WI38 (cell line): ENCODE data around the gene SFXN5.

Experiments
- H3K4me3 ChIP-seq: 2 replicates; pipeline ENCODE4 v1.5.1; 2011; ENCODE audit warnings: low read depth, mild to moderate bottlenecking, control low read depth, low read length
- TF ChIP-seq, protein P1 (sequence below): IDR thresholded peaks from 2 replicates; pipeline ENCODE4 v1.5.1; 2012; ENCODE audit warnings: low read depth, mild to moderate bottlenecking, control low read depth, low read length

SFXN5 gene

DNA sequence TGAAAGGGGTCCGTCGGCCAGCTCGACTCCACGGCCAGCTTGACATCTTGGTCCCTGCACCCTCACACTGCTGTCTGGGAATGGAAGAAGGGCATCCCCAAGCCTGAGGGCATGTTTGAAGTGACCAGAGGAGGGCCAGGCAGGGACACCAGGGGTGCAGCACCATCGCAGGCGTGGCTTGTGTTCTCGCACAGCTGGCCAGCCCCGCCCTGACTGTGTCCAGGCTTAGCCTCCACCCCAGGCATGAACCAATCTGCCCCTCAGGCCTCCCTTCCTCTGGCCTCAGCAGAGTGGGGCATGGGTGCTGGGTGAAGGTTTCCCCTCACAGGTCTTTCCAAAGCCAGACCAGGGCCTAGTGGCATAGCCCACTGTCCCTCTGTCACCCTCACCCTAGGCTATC lies 129.2 kb downstream of the SFXN5 start:
- H3K4me3 ChIP-seq, result no peak overlapping the region
- TF ChIP-seq, protein P1, sequence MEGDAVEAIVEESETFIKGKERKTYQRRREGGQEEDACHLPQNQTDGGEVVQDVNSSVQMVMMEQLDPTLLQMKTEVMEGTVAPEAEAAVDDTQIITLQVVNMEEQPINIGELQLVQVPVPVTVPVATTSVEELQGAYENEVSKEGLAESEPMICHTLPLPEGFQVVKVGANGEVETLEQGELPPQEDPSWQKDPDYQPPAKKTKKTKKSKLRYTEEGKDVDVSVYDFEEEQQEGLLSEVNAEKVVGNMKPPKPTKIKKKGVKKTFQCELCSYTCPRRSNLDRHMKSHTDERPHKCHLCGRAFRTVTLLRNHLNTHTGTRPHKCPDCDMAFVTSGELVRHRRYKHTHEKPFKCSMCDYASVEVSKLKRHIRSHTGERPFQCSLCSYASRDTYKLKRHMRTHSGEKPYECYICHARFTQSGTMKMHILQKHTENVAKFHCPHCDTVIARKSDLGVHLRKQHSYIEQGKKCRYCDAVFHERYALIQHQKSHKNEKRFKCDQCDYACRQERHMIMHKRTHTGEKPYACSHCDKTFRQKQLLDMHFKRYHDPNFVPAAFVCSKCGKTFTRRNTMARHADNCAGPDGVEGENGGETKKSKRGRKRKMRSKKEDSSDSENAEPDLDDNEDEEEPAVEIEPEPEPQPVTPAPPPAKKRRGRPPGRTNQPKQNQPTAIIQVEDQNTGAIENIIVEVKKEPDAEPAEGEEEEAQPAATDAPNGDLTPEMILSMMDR, result no peak

DNA sequence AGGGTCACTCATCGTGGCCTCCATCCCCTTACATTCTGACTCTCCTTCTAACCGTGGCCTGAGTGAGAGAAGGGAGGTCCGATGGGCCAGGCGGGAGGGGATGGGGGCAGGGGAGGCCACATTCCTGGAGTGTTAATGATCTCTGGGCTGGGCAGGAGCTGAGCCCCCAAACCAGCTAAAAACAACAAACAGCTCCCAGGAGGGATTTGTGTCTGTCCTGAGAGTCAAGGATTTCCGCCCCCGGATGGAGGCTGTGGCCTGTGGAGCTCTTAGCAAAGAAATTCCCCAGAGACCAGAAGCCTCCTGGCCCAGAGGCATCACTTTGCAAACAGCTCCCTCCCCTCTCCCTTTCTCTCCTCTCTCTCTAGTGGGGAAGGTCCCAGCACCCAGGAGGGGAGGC lies 130.7 kb downstream of the SFXN5 start:
- H3K4me3 ChIP-seq, result no peak overlapping the region
- TF ChIP-seq, protein P1, result no peak

DNA sequence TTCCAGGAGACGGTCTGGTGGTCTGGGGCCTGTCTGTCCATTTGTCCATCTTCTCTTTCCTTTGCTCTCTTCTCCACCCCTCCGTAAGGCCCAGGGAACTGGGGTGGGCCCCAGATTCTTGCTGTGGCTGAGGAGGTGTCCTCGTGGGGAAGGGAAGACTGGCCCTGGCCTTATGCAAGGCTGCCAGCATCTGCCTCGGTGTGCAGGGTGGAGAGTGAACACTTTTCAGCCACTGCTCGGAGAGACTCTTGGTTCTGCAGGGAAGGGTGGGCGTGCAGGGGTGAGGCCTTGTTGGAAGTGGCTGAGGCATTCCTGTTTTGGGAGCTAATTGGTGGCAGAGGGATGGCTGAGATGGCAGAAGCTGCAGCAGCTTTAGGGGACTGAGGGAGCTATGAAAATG lies 131.2 kb downstream of the SFXN5 start:
- TF ChIP-seq, protein P1, result no peak
- no peak overlapping the region for H3K4me3 ChIP-seq

DNA sequence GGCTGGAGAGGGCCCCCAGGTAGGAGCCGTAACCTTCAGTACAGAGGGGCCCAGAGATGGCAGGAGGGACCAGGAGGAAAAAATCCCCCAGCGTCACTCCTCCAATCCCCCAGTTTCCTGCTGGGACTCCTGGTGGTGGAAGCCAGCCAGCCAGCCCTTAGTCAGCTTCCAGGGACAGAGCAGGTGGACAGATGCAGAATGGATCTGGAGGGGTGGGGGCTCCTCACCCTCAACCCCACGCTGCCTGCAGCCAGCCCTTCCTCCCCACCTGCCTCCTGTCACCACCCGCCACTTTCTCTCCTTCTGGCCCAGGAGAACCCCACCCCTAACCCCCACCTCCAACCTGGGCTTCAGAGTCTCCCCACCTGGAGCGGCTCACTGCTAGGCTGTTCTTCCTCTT lies 133.1 kb downstream of the SFXN5 start:
- TF ChIP-seq, protein P1, result no peak
- no peak overlapping the region for H3K4me3 ChIP-seq

DNA sequence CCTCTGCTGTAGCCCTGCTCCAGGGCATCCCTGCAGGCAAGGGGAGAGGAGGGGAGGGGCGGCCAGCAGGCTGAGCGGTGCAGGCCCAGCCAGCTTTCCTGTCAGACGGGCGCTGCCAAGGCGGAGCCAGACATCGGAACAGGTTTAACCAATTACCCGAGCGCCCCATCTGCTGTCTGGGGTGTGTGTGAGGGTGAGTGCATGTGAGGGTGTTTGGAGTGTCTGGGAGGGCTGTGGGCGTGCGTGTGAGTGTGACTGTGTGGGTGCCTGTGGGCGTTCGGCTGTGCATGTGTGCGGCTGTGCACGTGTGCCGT lies 134.2 kb downstream of the SFXN5 start:
- TF ChIP-seq, protein P1, result no peak
- no peak overlapping the region for H3K4me3 ChIP-seq

DNA sequence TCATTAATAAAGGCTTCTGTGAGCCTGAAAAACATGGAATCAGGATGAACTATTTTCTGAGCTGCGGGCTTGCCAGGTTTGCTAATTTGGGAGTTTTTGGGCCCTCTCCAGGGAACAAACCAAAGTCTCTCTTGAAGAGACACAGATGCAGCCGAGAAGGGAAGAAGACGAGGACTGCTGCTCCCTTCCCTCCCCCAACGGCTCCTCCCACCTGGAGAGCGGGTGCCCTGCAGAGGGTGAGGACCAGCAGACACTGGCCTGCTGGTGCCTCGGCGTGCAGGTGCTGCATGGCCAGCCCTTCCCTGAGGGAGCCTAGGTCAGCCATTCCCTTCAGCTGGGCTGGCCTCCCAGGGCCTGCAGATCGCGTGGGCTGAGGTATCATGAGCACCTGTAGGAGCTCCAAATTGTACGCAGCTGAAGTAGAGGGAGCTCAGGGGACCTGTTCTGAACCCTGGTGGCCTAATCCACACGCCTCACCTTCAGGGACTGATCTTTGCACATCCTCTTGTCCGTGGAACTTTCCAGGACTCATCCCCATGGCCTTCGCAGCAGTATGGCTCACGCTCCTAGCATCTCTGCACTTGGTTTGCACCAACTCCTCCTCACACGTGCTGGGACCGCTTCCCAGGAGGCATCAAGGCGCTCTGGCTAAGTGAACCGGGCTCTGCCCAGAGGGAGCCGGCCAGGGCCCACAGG lies 134.7 kb downstream of the SFXN5 start:
- TF ChIP-seq, protein P1, result no peak

DNA sequence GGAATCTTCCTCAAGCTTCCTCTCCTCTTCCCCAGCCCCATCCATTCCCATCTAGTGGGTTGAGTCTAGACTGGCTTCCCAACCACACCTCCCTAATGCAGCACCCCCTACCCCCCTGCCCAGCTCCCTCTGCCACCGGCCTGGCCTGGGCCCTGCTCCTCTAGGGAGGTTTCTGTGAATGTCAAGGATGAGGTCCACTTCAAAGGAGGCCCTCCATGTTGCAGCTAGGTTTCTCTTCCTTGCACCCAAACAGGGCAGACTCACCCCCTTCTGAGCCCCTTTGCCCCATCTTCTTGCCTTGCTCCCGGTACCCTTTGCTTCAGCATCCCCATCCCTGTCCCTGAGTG lies 135.9 kb downstream of the SFXN5 start:
- no peak overlapping the region for H3K4me3 ChIP-seq
- TF ChIP-seq, protein P1, result no peak

More for the DNA sequence above, 134.7 kb downstream of the SFXN5 start:
- no peak overlapping the region for H3K4me3 ChIP-seq
